GM12878 (cell line): ENCODE measurements around the gene RAPGEF1. TPM values are rescaled to one million over a fixed set of nuclear protein-coding genes. Genes with fewer than 3 reads are reported as not detected.

ENCODE experiments used
- ATF3 ChIP-seq: IDR thresholded peaks from 2 replicates; pipeline ENCODE4 v1.6.1; 2011; ENCODE audit warnings: low read depth, mild to moderate bottlenecking, low read length, moderate library complexity, borderline replicate concordance; ENCODE audit errors: extremely low read depth
- BACH1 ChIP-seq: fragments of 450-650 bp; IDR thresholded peaks from 2 replicates; pipeline ENCODE4 v1.6.1; 2017; ENCODE audit warnings: mild to moderate bottlenecking, borderline replicate concordance
- BHLHE40 ChIP-seq, 2 experiments: fragments of 450-650 bp in 1 of 2; IDR thresholded peaks; 2 replicates each; pipeline ENCODE4 v1.6.1; 2011 to 2017; ENCODE audit warnings: low read depth in 2 of 2, borderline replicate concordance in 1 of 2, improper control_type of control experiment in 1 of 2, low read length in 1 of 2, mild to moderate bottlenecking in 1 of 2
- DPF2 ChIP-seq: fragments of 450-650 bp; IDR thresholded peaks from 2 replicates; pipeline ENCODE4 v1.6.1; 2017; ENCODE audit warnings: mild to moderate bottlenecking
- EZH2 ChIP-seq: IDR thresholded peaks from 2 replicates; pipeline ENCODE4 v1.6.1; 2012; ENCODE audit warnings: low read depth, mild to moderate bottlenecking, control low read depth, inconsistent platforms, low read length, borderline replicate concordance; ENCODE audit not compliant: control insufficient read depth
- GATAD2B ChIP-seq: fragments of 450-650 bp; conservative IDR thresholded peaks from 2 replicates; pipeline ENCODE4 v1.6.1; 2017; ENCODE audit warnings: low read depth, mild to moderate bottlenecking, moderate library complexity
- IKZF1 ChIP-seq: fragments of 450-650 bp; conservative IDR thresholded peaks from 2 replicates; pipeline ENCODE4 v1.6.1; 2017; ENCODE audit warnings: antibody characterized with exemption, mild to moderate bottlenecking
- NR2F1 ChIP-seq: fragments of 450-650 bp; conservative IDR thresholded peaks from 2 replicates; pipeline ENCODE4 v1.6.1; 2017; ENCODE audit warnings: mild to moderate bottlenecking
- NRF1 ChIP-seq: conservative IDR thresholded peaks from 2 replicates; pipeline ENCODE4 v1.6.1; 2011; ENCODE audit warnings: mild to moderate bottlenecking, low read depth, low read length, improper control_type of control experiment
- POU2F2 ChIP-seq: IDR thresholded peaks from 3 replicates; pipeline ENCODE4 v1.6.1; 2011; ENCODE audit warnings: low read depth, mild to moderate bottlenecking, low read length, borderline replicate concordance
- SIN3A ChIP-seq: IDR thresholded peaks from 2 replicates; pipeline ENCODE4 v1.6.1; 2012; ENCODE audit warnings: low read depth, low read length, improper control_type of control experiment
- SREBF1 ChIP-seq: IDR thresholded peaks from 2 replicates; pipeline ENCODE4 v1.6.1; 2012; ENCODE audit warnings: mild to moderate bottlenecking, low read length
- TAF1 ChIP-seq: IDR thresholded peaks from 2 replicates; pipeline ENCODE4 v1.6.1; 2011; ENCODE audit warnings: mild to moderate bottlenecking, low read depth, low read length, borderline replicate concordance
- polyA plus RNA-seq, 11 experiments: library from polyadenylated mRNA; depleted of rRNA in 4 of 11; unstranded in 6 of 11; stranded (reverse) in 5 of 11; fragments of >200 nt; fragmentation: Nextera tagmentation in 4 of 11; fragmentation: Illumina TruSeq in 1 of 11; extraction: Ambion mirVana in 4 of 11; extraction: Trizol in 1 of 11; gene quantifications; 1 replicate in 1 of 11; 2 replicates in 10 of 11; pipeline versions ENCODE4 v1.2.1 to v1.2.3, GENCODE V29; 2011 to 2016; ENCODE audit warnings: inconsistent platforms in 2 of 11, missing spikeins in 2 of 11, low read depth in 1 of 11
- total RNA-seq, 4 experiments: library from RNA; depleted of rRNA in 3 of 4; stranded (reverse); fragments of >200 nt in 3 of 4; fragmentation: Illumina TruSeq in 1 of 4; extraction: Trizol in 1 of 4; gene quantifications; 2 replicates each; pipeline versions ENCODE4 v1.2.1 to v1.2.3, GENCODE V29; 2013 to 2021
- TF ChIP-seq, protein P1 (sequence below): fragments of 450-650 bp; IDR thresholded peaks from 2 replicates; pipeline ENCODE4 v1.6.1; 2017; ENCODE audit warnings: mild to moderate bottlenecking
- TF ChIP-seq, protein P2 (sequence below): IDR thresholded peaks from 2 replicates; pipeline ENCODE4 v1.6.1; 2011; ENCODE audit warnings: mild to moderate bottlenecking, low read depth, low read length, moderate library complexity; ENCODE audit not compliant: insufficient replicate concordance
- TF ChIP-seq, protein P3 (sequence below): fragments of 150-350 bp; IDR thresholded peaks from 2 replicates; pipeline ENCODE4 v1.6.1; 2016; ENCODE audit warnings: low read depth, low read length
- TF ChIP-seq, protein P4 (sequence below): fragments of 450-650 bp; IDR thresholded peaks from 2 replicates; pipeline ENCODE4 v1.6.1; 2017; ENCODE audit warnings: mild to moderate bottlenecking, moderate library complexity

Gene RAPGEF1
- total and polyA plus RNA-seq, 10 of the 15 experiments (the other 5 are each of a cell fraction or from before 2014, with no cell fraction given) = 0.42 to 113 (median 45.9) TPM

DNA sequence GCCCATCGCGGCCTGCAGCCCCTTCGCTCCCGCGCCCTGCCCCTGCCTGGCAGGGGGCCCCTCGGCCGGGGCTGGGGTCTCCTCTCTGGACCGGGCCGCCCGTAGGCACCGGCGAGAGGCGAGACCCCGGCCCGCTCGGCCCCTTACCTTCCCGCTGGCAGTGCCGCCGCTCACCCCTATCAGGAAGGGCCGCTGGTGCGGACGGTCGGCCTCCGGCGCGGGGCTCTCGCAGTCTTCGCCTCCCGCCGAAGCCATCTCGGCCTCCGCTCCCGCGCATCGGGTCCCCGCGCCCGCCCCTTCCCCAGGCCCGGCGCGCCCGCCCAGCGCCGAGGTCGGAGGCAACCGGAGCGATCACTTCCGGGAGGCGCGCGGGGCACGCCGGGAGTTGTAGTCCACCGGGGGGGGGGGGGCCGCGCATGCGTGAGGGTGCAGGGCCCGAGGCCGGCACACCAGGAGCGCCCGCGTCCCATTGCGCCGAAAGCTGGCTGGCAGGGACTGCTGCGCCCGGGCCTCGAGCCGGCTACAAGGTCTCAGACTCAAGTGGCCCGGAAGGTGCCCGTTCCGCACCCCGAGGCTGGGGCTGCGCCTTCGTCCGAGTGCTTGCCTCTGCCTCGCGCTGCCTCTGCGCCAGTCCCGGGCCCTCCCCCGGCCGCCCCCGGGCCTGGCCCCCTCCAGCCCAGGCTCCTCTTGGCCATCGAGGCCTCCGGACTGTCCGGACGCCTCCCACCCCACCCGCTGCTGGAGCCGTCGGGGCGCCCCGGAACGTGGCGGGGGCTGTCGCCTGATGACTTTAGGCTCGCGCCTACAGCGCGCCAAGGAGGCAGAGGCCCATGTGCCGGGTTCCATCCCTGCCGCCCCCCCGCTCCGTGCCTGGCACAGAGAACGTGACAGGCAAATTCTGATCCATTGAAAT is 208.7 kb downstream of the RAPGEF1 start, which contains the start of gene UCK1 (continued):
- TF ChIP-seq, protein P1, sequence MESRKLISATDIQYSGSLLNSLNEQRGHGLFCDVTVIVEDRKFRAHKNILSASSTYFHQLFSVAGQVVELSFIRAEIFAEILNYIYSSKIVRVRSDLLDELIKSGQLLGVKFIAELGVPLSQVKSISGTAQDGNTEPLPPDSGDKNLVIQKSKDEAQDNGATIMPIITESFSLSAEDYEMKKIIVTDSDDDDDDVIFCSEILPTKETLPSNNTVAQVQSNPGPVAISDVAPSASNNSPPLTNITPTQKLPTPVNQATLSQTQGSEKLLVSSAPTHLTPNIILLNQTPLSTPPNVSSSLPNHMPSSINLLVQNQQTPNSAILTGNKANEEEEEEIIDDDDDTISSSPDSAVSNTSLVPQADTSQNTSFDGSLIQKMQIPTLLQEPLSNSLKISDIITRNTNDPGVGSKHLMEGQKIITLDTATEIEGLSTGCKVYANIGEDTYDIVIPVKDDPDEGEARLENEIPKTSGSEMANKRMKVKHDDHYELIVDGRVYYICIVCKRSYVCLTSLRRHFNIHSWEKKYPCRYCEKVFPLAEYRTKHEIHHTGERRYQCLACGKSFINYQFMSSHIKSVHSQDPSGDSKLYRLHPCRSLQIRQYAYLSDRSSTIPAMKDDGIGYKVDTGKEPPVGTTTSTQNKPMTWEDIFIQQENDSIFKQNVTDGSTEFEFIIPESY = peak; percentile 66; the same call in 1 of the 2 replicates
- TF ChIP-seq NRF1 = peak; percentile 57
- TF ChIP-seq ATF3 = peak; percentile 36; the same call in 1 of the 2 replicates
- TF ChIP-seq, protein P2, sequence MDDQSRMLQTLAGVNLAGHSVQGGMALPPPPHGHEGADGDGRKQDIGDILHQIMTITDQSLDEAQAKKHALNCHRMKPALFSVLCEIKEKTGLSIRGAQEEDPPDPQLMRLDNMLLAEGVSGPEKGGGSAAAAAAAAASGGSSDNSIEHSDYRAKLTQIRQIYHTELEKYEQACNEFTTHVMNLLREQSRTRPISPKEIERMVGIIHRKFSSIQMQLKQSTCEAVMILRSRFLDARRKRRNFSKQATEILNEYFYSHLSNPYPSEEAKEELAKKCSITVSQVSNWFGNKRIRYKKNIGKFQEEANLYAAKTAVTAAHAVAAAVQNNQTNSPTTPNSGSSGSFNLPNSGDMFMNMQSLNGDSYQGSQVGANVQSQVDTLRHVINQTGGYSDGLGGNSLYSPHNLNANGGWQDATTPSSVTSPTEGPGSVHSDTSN = no peak
- TF ChIP-seq GATAD2B = peak; percentile 74; the same call in 1 of the 2 replicates
- no peak for TF ChIP-seq POU2F2
- 0 out of 2 replicates have a peak, but pooled peaks have one; percentile 52 for TF ChIP-seq BACH1
- no peak for TF ChIP-seq SIN3A
- TF ChIP-seq, protein P3, sequence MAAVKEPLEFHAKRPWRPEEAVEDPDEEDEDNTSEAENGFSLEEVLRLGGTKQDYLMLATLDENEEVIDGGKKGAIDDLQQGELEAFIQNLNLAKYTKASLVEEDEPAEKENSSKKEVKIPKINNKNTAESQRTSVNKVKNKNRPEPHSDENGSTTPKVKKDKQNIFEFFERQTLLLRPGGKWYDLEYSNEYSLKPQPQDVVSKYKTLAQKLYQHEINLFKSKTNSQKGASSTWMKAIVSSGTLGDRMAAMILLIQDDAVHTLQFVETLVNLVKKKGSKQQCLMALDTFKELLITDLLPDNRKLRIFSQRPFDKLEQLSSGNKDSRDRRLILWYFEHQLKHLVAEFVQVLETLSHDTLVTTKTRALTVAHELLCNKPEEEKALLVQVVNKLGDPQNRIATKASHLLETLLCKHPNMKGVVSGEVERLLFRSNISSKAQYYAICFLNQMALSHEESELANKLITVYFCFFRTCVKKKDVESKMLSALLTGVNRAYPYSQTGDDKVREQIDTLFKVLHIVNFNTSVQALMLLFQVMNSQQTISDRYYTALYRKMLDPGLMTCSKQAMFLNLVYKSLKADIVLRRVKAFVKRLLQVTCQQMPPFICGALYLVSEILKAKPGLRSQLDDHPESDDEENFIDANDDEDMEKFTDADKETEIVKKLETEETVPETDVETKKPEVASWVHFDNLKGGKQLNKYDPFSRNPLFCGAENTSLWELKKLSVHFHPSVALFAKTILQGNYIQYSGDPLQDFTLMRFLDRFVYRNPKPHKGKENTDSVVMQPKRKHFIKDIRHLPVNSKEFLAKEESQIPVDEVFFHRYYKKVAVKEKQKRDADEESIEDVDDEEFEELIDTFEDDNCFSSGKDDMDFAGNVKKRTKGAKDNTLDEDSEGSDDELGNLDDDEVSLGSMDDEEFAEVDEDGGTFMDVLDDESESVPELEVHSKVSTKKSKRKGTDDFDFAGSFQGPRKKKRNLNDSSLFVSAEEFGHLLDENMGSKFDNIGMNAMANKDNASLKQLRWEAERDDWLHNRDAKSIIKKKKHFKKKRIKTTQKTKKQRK = no peak
- TF ChIP-seq, protein P4, sequence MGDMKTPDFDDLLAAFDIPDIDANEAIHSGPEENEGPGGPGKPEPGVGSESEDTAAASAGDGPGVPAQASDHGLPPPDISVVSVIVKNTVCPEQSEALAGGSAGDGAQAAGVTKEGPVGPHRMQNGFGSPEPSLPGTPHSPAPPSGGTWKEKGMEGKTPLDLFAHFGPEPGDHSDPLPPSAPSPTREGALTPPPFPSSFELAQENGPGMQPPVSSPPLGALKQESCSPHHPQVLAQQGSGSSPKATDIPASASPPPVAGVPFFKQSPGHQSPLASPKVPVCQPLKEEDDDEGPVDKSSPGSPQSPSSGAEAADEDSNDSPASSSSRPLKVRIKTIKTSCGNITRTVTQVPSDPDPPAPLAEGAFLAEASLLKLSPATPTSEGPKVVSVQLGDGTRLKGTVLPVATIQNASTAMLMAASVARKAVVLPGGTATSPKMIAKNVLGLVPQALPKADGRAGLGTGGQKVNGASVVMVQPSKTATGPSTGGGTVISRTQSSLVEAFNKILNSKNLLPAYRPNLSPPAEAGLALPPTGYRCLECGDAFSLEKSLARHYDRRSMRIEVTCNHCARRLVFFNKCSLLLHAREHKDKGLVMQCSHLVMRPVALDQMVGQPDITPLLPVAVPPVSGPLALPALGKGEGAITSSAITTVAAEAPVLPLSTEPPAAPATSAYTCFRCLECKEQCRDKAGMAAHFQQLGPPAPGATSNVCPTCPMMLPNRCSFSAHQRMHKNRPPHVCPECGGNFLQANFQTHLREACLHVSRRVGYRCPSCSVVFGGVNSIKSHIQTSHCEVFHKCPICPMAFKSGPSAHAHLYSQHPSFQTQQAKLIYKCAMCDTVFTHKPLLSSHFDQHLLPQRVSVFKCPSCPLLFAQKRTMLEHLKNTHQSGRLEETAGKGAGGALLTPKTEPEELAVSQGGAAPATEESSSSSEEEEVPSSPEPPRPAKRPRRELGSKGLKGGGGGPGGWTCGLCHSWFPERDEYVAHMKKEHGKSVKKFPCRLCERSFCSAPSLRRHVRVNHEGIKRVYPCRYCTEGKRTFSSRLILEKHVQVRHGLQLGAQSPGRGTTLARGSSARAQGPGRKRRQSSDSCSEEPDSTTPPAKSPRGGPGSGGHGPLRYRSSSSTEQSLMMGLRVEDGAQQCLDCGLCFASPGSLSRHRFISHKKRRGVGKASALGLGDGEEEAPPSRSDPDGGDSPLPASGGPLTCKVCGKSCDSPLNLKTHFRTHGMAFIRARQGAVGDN = no peak
- TF ChIP-seq SREBF1 = peak; percentile 79
- TF ChIP-seq NR2F1 = peak; percentile 75
- TF ChIP-seq BHLHE40 (IDR thresholded peaks at IDR 0.05; ENCODE audit: borderline replicate concordance in 1 of 2, low read depth in 2 of 2, low read length in 1 of 2) = peak in 1 of 2 experiments; percentile 36; a peak in 1 of 4 replicates
- TF ChIP-seq TAF1 = peak; percentile 53; the same call in 1 of the 2 replicates
- TF ChIP-seq EZH2 = no peak
- TF ChIP-seq DPF2 = peak; percentile 50; the same call in 1 of the 2 replicates
- peak; percentile 97 for TF ChIP-seq IKZF1
